SK-N-SH treated with all-trans-retinoic acid at 6 μM for 48 hours (cell line): ENCODE results near the gene RASSF4.

ENCODE experiments used
- BACH2 ChIP-seq: fragments of 250-450 bp; sonication (Bioruptor Pico); IDR thresholded peaks from 2 replicates; pipeline ENCODE4 v1.9.0; 2021; ENCODE audit warnings: mild to moderate bottlenecking, borderline replicate concordance
- ISL1 ChIP-seq: fragments of 250-450 bp; sonication (Bioruptor Pico); IDR thresholded peaks from 2 replicates; pipeline ENCODE4 v2.1.2; 2022; ENCODE audit warnings: mild to moderate bottlenecking, moderate library complexity
- ZC3H10 ChIP-seq: fragments of 250-450 bp; sonication (Bioruptor Pico); IDR thresholded peaks from 2 replicates; pipeline ENCODE4 v1.5.1; 2021; ENCODE audit warnings: mild to moderate bottlenecking, moderate library complexity
- ZNF8 ChIP-seq: fragments of 450-650 bp; formaldehyde crosslinking; IDR thresholded peaks from 2 replicates; pipeline ENCODE4 v1.5.0; 2020; ENCODE audit warnings: mild to moderate bottlenecking, moderate library complexity
- TF ChIP-seq, protein P1 (sequence below): fragments of 250-450 bp; sonication (Bioruptor Pico); IDR thresholded peaks from 2 replicates; pipeline ENCODE4 v1.8.0; 2020; ENCODE audit warnings: mild to moderate bottlenecking, moderate library complexity, borderline replicate concordance
- TF ChIP-seq, protein P2 (sequence below): fragments of 250-450 bp; sonication (Bioruptor Pico); IDR thresholded peaks from 2 replicates; pipeline ENCODE4 v1.5.0; 2020; ENCODE audit warnings: mild to moderate bottlenecking, moderate library complexity
- TF ChIP-seq, protein P3 (sequence below): fragments of 250-450 bp; sonication (Bioruptor Pico); IDR thresholded peaks from 2 replicates; pipeline ENCODE4 v1.5.1; 2021; ENCODE audit warnings: mild to moderate bottlenecking, moderate library complexity
- TF ChIP-seq, protein P4 (sequence below): fragments of 250-450 bp; sonication (Bioruptor Pico); IDR thresholded peaks from 2 replicates; pipeline ENCODE4 v1.8.0; 2021; ENCODE audit warnings: low read depth, mild to moderate bottlenecking, moderate library complexity, borderline replicate concordance

DNA sequence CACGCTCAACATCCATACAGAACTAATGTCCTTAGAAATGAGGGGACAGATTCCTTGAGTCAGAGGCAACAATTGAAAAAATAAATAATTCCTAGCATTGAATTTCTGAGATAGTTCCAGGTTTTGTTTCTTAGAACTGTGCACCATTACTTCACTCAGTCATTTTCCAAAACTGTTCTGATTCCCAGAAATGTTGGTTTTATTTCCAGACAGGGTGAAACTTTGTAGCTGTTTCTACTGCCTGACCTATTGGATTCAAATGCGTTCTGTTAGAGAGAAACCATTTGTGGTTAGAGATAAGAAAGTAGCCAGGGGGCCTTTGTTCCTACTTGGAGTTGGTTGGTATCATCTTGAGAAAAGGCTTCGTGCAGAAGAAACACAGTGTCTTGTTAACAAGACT, 27.1 kb downstream of the RASSF4 start:
- TF ChIP-seq ISL1, result no peak
- TF ChIP-seq, protein P1, sequence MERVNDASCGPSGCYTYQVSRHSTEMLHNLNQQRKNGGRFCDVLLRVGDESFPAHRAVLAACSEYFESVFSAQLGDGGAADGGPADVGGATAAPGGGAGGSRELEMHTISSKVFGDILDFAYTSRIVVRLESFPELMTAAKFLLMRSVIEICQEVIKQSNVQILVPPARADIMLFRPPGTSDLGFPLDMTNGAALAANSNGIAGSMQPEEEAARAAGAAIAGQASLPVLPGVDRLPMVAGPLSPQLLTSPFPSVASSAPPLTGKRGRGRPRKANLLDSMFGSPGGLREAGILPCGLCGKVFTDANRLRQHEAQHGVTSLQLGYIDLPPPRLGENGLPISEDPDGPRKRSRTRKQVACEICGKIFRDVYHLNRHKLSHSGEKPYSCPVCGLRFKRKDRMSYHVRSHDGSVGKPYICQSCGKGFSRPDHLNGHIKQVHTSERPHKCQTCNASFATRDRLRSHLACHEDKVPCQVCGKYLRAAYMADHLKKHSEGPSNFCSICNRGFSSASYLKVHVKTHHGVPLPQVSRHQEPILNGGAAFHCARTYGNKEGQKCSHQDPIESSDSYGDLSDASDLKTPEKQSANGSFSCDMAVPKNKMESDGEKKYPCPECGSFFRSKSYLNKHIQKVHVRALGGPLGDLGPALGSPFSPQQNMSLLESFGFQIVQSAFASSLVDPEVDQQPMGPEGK, result no peak
- no peak for TF ChIP-seq ZC3H10 (CRISPR knock-in tag)
- TF ChIP-seq, protein P2, sequence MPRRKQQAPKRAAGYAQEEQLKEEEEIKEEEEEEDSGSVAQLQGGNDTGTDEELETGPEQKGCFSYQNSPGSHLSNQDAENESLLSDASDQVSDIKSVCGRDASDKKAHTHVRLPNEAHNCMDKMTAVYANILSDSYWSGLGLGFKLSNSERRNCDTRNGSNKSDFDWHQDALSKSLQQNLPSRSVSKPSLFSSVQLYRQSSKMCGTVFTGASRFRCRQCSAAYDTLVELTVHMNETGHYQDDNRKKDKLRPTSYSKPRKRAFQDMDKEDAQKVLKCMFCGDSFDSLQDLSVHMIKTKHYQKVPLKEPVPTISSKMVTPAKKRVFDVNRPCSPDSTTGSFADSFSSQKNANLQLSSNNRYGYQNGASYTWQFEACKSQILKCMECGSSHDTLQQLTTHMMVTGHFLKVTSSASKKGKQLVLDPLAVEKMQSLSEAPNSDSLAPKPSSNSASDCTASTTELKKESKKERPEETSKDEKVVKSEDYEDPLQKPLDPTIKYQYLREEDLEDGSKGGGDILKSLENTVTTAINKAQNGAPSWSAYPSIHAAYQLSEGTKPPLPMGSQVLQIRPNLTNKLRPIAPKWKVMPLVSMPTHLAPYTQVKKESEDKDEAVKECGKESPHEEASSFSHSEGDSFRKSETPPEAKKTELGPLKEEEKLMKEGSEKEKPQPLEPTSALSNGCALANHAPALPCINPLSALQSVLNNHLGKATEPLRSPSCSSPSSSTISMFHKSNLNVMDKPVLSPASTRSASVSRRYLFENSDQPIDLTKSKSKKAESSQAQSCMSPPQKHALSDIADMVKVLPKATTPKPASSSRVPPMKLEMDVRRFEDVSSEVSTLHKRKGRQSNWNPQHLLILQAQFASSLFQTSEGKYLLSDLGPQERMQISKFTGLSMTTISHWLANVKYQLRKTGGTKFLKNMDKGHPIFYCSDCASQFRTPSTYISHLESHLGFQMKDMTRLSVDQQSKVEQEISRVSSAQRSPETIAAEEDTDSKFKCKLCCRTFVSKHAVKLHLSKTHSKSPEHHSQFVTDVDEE, result no peak
- TF ChIP-seq BACH2 (CRISPR knock-in tag), result no peak
- TF ChIP-seq, protein P3, sequence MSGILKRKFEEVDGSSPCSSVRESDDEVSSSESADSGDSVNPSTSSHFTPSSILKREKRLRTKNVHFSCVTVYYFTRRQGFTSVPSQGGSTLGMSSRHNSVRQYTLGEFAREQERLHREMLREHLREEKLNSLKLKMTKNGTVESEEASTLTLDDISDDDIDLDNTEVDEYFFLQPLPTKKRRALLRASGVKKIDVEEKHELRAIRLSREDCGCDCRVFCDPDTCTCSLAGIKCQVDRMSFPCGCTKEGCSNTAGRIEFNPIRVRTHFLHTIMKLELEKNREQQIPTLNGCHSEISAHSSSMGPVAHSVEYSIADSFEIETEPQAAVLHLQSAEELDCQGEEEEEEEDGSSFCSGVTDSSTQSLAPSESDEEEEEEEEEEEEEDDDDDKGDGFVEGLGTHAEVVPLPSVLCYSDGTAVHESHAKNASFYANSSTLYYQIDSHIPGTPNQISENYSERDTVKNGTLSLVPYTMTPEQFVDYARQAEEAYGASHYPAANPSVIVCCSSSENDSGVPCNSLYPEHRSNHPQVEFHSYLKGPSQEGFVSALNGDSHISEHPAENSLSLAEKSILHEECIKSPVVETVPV, result no peak
- TF ChIP-seq, protein P4, sequence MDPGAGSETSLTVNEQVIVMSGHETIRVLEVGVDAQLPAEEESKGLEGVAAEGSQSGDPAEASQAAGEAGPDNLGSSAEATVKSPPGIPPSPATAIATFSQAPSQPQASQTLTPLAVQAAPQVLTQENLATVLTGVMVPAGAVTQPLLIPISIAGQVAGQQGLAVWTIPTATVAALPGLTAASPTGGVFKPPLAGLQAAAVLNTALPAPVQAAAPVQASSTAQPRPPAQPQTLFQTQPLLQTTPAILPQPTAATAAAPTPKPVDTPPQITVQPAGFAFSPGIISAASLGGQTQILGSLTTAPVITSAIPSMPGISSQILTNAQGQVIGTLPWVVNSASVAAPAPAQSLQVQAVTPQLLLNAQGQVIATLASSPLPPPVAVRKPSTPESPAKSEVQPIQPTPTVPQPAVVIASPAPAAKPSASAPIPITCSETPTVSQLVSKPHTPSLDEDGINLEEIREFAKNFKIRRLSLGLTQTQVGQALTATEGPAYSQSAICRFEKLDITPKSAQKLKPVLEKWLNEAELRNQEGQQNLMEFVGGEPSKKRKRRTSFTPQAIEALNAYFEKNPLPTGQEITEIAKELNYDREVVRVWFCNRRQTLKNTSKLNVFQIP, result no peak
- no peak for TF ChIP-seq ZNF8 (CRISPR knock-in tag)
